Ovary (tissue), 9 donors: Measurements from ENCODE around the gene TOPBP1. TPM values are rescaled to one million over a fixed set of nuclear protein-coding genes. Genes with fewer than 3 reads are reported as not detected.

Experiments
- DNase-seq, 5 donors: peaks; one replicate each; pipeline ENCODE4 v3.0.0-alpha.2; 2019 to 2020
- H3K27ac ChIP-seq, 2 donors: fragments of 200-600 bp; one replicate each; pipeline versions ENCODE4 v1.5.1 to v1.8.0; 2019 to 2022
- H3K27me3 ChIP-seq: fragments of 200-600 bp; one replicate; pipeline ENCODE4 v1.8.0; 2022
- H3K36me3 ChIP-seq: fragments of 200-600 bp; sonication (generic); one replicate; pipeline ENCODE4 v1.5.1; 2019
- H3K4me1 ChIP-seq: one replicate; pipeline ENCODE4 v1.8.1; 2013; ENCODE audit warnings: mild to moderate bottlenecking, moderate library complexity; ENCODE audit not compliant: insufficient read depth
- H3K4me3 ChIP-seq: fragments of 200-600 bp; sonication (generic); one replicate; pipeline ENCODE4 v1.5.1; 2017
- H3K9me3 ChIP-seq, 2 donors: fragments of 200-600 bp in 1 of 2; sonication (generic) in 1 of 2; one replicate each; pipeline versions ENCODE4 v1.5.1 to v1.8.1; 2013 to 2019; ENCODE audit warnings: mild to moderate bottlenecking in 1 of 2, moderate library complexity in 1 of 2
- EP300 ChIP-seq: sonication (generic); formaldehyde crosslinking; IDR thresholded peaks from one replicate; pipeline ENCODE4 v1.6.1; 2017; ENCODE audit warnings: antibody characterized with exemption
- POLR2A ChIP-seq: fragments of 450-650 bp; IDR thresholded peaks from one replicate; pipeline ENCODE4 v1.6.1; 2017; ENCODE audit warnings: antibody characterized with exemption, mild to moderate bottlenecking, moderate library complexity
- WGBS, 3 donors: extraction: QIAGEN DNeasy Blood & Tissue Kit in 1 of 3; methylation state at CpG; one replicate each; pipeline versions ENCODE4 v1.1.5 to v1.1.7; 2013 to 2017; 5-methylcytosine and 5-hydroxymethylcytosine counted together
- intact Hi-C, 4 donors: fragments of 100-400 bp; cut with DNase I; formaldehyde crosslinking; loops; one replicate each; pipeline versions ENCODE4 v1.11.0 to v1.15.1; 2022 to 2023
- polyA plus RNA-seq, 2 donors: library from polyadenylated mRNA; stranded (reverse); fragments of 200-250 nt in 1 of 2; fragments of 350-450 nt in 1 of 2; fragmentation: Illumina TruSeq in 1 of 2; extraction: RNeasy Lipid Tissue Mini Kit (QIAGEN cat#74804) in 1 of 2; gene quantifications; one replicate each; pipeline ENCODE4 v1.2.3, GENCODE V29; 2013 to 2014
- total RNA-seq, 7 donors: library from RNA; depleted of rRNA in 2 of 7; stranded (reverse); fragments of >200 nt in 2 of 7; fragmentation: NEBNext Ultra II Directional in 3 of 7; extraction: Animal tissue kit (Norgen Biotek cat#: 25700) in 3 of 7; gene quantifications; one replicate each; pipeline versions ENCODE4 v1.1.0 to v1.2.4, GENCODE V29; 2016 to 2023
- TF ChIP-seq, protein P1 (sequence below), 3 donors: fragments of 450-650 bp in 2 of 3; fragments of 200-600 bp in 1 of 3; IDR thresholded peaks; one replicate each; pipeline versions ENCODE4 v1.5.1 to v1.8.0; 2016 to 2022; ENCODE audit warnings: antibody characterized with exemption in 3 of 3, mild to moderate bottlenecking in 1 of 3
- donor health status: DM: no; HTN: no; CAD: no; lungs with moderate emphysema.
- donor health status: DM: no; HTN: no; CAD: no.
- donor health status: Bipolar disorder and iron deficiency.
- donor health status: DM: yes; HTN: yes; CAD: no.
- donor health status: DM: no; HTN: no; CAD: no.
- donor health status: DM: yes; HTN: yes; CAD: no.

TOPBP1 gene
- total and polyA plus RNA-seq, 9 donors, result 9.1 to 21.0 (median 13.4) TPM

DNA sequence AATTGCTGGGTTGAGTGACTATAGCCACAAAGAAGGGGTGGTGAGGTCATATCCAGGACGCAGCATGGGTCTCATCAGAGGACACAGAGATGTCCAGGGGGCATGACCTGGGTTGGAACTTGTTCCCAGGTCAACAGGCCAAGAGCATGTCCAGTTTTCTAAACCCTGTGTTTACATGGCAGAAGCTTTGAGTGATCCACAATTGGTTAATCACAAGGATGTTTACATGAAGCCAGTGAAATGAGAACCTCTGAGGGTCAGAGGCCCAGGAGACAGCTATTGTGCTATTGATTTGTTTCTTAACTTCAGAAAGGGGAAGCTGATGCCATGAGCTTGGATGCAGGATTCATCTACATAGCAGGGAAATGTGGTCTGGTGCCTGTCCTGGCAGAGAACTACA is 42.2 kb upstream of the TOPBP1 start:
- Histone ChIP-seq H3K4me3 (no peak overlapping the region), H3K27ac (no peak overlapping the region), H3K9me3 (no peaks in the 10 kb centered on the region), H3K4me1 (no peaks in the 10 kb centered on the region), H3K36me3 (no peaks in the 10 kb centered on the region), H3K27me3 (no peaks in the 10 kb centered on the region)
- WGBS, 3 donors, result 44 to 54% (median 49%) methylated on average over 1 of the region's 1 CpG
- TF ChIP-seq EP300, result no peak
- TF ChIP-seq POLR2A, result no peak
- TF ChIP-seq, protein P1, sequence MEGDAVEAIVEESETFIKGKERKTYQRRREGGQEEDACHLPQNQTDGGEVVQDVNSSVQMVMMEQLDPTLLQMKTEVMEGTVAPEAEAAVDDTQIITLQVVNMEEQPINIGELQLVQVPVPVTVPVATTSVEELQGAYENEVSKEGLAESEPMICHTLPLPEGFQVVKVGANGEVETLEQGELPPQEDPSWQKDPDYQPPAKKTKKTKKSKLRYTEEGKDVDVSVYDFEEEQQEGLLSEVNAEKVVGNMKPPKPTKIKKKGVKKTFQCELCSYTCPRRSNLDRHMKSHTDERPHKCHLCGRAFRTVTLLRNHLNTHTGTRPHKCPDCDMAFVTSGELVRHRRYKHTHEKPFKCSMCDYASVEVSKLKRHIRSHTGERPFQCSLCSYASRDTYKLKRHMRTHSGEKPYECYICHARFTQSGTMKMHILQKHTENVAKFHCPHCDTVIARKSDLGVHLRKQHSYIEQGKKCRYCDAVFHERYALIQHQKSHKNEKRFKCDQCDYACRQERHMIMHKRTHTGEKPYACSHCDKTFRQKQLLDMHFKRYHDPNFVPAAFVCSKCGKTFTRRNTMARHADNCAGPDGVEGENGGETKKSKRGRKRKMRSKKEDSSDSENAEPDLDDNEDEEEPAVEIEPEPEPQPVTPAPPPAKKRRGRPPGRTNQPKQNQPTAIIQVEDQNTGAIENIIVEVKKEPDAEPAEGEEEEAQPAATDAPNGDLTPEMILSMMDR (IDR thresholded peaks at IDR 0.05), result no peak
- no peak for DNase-seq
- intact Hi-C loops, result no loop called here

DNA sequence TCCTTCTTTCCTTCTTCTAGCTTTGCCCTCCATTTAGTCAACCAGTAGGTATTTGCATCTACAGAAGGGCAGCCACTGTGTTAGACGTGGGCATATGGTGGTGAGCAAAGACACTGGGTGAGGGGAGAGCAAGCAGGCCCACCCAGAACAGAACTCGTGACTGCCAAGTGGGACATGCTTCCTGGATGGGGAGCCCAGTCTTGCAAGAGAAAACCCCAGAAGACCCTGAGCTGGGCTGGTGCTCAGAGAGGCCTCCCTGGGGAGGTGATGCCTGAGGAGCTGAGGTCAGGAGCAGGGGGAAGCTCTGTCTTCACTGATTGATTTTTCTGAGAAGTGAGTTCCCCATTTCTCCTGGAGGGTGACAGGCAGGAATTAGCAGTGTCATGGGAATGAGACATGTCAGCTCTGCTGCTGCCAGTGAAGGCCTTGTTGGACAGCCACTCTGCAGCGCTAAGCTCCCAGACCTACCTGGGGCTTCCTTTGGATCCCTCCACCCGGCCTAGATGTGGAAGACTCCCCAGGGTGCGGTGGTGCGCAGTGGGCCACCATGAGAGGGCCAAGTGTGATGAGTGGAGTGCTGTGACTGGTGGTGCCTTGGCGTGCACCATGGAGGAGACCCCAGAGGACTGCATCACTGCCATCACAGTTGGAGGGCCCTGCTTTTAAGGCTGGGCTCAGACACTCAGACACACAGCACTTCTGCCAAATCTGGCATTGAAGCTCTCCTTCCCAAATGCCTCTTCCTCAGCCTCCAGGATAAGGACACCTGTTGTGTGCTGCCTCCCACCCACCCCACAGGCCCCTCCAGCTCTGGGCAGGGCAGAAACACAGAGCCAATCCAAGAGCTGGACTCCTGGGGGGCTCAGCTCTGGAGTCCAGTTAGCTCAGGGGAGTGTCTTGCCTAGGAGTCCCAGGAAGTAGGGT is 40.0 kb upstream of the TOPBP1 start:
- Histone ChIP-seq H3K4me3 (no peak overlapping the region), H3K27me3 (no peaks in the 10 kb centered on the region), H3K27ac (no peak overlapping the region), H3K9me3 (no peaks in the 10 kb centered on the region), H3K4me1 (no peaks in the 10 kb centered on the region), H3K36me3 (no peaks in the 10 kb centered on the region)
- DNase-seq, result no peak
- 82 to 91% (median 87%) methylated on average over 7 of the region's 7 CpGs for WGBS, 3 donors
- intact Hi-C loops, result no loop called here
- TF ChIP-seq EP300 (no peak), POLR2A (no peak)
- TF ChIP-seq, protein P1 (IDR thresholded peaks at IDR 0.05), result no peak

DNA sequence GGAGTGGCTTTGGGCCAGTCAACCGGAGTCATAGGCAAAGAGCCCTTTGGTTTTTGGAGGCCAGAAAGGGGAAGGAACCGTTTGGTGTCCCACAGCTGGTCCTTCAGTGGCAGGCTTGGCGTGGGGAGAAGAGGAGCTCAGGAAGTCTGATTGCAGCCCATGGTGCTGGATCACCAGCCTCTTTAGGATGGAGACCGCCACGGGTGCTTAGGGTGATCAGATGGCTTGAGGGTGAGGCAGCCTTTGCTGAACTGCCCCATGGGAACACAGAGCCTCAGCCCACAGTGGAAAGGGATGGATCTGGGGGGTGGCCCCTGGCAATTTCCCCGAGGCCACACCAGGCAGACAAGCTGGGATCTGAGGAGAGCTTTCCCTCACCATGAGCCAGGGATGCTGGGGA is 38.6 kb upstream of the TOPBP1 start:
- H3K4me1 ChIP-seq, result no peaks in the 10 kb centered on the region
- DNase-seq, result no peak
- TF ChIP-seq EP300 (no peak), POLR2A (no peak)
- TF ChIP-seq, protein P1 (IDR thresholded peaks at IDR 0.05), result no peak
- H3K9me3 ChIP-seq, result no peaks in the 10 kb centered on the region
- H3K27ac ChIP-seq, result no peak overlapping the region
- WGBS, 3 donors, result 79 to 86% (median 83%) methylated on average over 6 of the region's 6 CpGs
- H3K4me3 ChIP-seq, result no peak overlapping the region
- no peaks in the 10 kb centered on the region for H3K27me3 ChIP-seq
- intact Hi-C loops, result no loop called here
- H3K36me3 ChIP-seq, result no peaks in the 10 kb centered on the region

DNA sequence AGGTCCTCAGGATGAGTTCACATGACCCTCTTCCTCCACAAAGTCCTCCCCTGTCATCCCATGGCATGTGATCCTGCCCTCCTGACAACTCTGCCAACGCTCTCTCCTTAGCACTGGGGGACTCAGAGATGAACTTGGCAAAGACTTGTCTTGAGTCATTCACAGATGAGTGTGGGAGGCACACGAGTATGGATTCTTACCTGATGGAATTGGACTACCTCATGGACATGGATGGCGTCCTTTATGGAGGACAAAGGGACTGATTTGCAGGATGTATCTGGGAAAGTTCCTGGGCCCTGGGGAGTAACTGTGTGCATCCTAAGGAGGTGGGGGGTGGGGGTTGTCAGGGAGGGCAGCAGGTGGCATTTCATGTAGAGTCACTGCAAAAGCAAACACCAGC is 38.2 kb upstream of the TOPBP1 start:
- TF ChIP-seq EP300 (no peak), POLR2A (no peak)
- TF ChIP-seq, protein P1 (IDR thresholded peaks at IDR 0.05), result no peak
- Histone ChIP-seq H3K9me3 (no peaks in the 10 kb centered on the region), H3K4me3 (no peak overlapping the region), H3K27ac (no peak overlapping the region), H3K4me1 (no peaks in the 10 kb centered on the region), H3K36me3 (no peaks in the 10 kb centered on the region), H3K27me3 (no peaks in the 10 kb centered on the region)
- DNase-seq, result no peak
- 76 to 87% (median 76%) methylated on average over 3 of the region's 3 CpGs for WGBS, 3 donors
- intact Hi-C loops, result no loop called here
